Measurements from ENCODE around the gene GPR68.

DNA sequence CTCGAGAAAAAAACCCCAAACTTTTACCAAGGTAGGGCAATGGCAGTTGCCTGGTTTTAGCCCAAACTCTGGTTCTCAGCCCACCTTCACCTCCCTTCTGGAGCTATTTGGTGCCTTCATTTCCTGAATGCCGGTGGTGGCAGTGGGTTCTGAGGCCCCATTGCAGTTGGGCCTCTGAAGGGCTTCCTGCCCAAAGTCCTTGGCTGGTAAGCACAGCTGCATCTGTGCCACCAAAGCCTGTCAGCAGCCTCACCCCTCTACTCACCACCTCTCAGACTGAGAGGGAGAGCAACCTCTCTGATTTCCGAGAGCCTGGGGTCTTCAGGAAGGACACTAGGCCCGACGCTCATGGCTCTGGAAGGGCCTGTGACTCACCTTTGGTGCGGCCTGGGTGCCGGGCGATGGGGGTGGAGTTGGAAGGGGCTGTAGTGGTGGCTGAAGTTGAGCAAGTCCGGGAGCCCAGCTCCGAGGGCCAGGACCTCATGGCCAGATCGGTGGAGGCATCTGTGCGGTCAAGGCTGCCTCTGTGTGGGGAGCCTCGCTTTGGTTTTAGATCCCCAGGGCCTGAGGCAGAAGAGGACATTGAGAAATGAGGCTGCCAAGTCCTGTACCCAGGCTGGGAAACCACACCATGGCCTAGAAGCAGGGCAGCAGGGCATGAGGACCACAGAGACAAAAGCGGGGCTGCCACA is 38.6 kb upstream of the GPR68 start:
- TF ChIP-seq, protein P1, sequence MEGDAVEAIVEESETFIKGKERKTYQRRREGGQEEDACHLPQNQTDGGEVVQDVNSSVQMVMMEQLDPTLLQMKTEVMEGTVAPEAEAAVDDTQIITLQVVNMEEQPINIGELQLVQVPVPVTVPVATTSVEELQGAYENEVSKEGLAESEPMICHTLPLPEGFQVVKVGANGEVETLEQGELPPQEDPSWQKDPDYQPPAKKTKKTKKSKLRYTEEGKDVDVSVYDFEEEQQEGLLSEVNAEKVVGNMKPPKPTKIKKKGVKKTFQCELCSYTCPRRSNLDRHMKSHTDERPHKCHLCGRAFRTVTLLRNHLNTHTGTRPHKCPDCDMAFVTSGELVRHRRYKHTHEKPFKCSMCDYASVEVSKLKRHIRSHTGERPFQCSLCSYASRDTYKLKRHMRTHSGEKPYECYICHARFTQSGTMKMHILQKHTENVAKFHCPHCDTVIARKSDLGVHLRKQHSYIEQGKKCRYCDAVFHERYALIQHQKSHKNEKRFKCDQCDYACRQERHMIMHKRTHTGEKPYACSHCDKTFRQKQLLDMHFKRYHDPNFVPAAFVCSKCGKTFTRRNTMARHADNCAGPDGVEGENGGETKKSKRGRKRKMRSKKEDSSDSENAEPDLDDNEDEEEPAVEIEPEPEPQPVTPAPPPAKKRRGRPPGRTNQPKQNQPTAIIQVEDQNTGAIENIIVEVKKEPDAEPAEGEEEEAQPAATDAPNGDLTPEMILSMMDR (IDR thresholded peaks at IDR 0.05; ENCODE audit: low read depth, low read length, poor library complexity, severe bottlenecking) = no peak
- no peak for TF ChIP-seq EZH2phosphoT487 (IDR thresholded peaks at IDR 0.05; ENCODE audit: borderline replicate concordance, low read length)
